Duodenal mucosa (tissue), 2 donors: ENCODE results near the gene ACO1.

Experiments
- H3K27ac ChIP-seq: one replicate; pipeline ENCODE4 v1.7.0; 2013; ENCODE audit warnings: low read depth, low read length
- H3K27me3 ChIP-seq, 2 donors: one replicate each; pipeline ENCODE4 v1.7.0; 2013; ENCODE audit warnings: low read length in 2 of 2, control low read depth in 1 of 2; ENCODE audit not compliant: insufficient read depth in 2 of 2, control insufficient read depth in 1 of 2
- H3K36me3 ChIP-seq, 2 donors: one replicate each; pipeline ENCODE4 v1.7.0; 2013; ENCODE audit warnings: low read length in 2 of 2, control low read depth in 1 of 2; ENCODE audit not compliant: insufficient read depth in 2 of 2, control insufficient read depth in 1 of 2
- H3K4me1 ChIP-seq, 2 donors: one replicate each; pipeline ENCODE4 v1.7.0; 2013; ENCODE audit warnings: low read length in 2 of 2, control low read depth in 1 of 2; ENCODE audit not compliant: insufficient read depth in 2 of 2, control insufficient read depth in 1 of 2
- H3K4me3 ChIP-seq, 2 donors: one replicate each; pipeline ENCODE4 v1.7.0; 2013; ENCODE audit warnings: low read length in 2 of 2, low read depth in 1 of 2
- H3K9ac ChIP-seq, 2 donors: one replicate each; pipeline ENCODE4 v1.7.0; 2013; ENCODE audit warnings: low read length in 2 of 2, low read depth in 1 of 2
- H3K9me3 ChIP-seq, 2 donors: one replicate each; pipeline ENCODE4 v1.7.0; 2013; ENCODE audit warnings: low read length in 2 of 2, control low read depth in 1 of 2; ENCODE audit not compliant: control insufficient read depth in 1 of 2

ACO1 gene

DNA sequence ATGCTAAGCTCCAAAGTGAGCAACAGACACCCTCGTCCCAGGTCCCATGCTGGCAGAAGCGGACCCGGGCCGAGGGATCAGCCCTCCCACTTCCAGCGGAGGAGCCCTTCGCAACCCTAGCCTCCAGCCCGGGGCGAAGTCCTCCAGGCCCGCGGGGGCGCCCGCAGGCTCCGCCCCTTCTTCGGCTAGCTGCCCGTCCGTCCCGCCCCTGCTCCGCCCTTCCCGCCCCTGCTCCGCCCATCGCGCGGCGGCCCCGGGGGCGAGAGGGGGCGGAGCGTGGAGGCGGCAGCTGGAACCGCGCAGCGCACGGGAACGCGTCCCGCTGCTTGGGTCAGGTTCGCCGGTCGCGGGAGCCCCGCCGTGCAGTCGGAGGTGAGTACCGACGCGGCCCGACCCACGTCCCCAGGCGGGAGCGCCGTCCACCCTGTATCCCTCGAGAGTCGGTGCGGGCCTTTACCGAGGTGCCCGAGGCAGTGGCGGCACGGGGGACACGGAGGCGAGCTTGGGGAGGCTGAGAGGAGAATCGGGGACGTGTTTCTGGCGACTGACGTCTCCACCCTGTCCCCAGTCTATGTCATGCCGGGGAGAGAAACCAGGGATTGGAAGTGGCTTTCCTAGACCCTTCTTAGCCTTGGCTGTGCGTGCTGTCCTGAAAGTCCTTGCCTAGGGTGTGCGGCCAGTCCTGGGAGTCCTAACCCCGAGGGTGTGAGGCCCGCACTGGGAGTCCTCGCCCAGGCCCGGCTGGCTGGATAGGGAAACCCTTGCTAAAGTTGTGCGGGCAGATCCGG is at the start of gene ACO1:
ACO1 (plus strand) TSS at position 280 of the 788 bp plus-strand sequence. CDS start 20,864 bp downstream, outside the sequence.
- peak within 1 kb of the TSS; percentile 86 to 88 for H3K9ac ChIP-seq
- no peaks in the 10 kb centered on the region for H3K36me3 ChIP-seq
- H3K27ac ChIP-seq = peak within 1 kb of the TSS; percentile 70
- peaks cover 0 to 3% of the 10 kb centered on the region in 2 donors for H3K27me3 ChIP-seq
- peaks cover 25 to 26% of the 10 kb centered on the region in 2 donors for H3K4me1 ChIP-seq
- no peaks in the 10 kb centered on the region for H3K9me3 ChIP-seq
- peak within 1 kb of the TSS; percentile 88 to 92 for H3K4me3 ChIP-seq

DNA sequence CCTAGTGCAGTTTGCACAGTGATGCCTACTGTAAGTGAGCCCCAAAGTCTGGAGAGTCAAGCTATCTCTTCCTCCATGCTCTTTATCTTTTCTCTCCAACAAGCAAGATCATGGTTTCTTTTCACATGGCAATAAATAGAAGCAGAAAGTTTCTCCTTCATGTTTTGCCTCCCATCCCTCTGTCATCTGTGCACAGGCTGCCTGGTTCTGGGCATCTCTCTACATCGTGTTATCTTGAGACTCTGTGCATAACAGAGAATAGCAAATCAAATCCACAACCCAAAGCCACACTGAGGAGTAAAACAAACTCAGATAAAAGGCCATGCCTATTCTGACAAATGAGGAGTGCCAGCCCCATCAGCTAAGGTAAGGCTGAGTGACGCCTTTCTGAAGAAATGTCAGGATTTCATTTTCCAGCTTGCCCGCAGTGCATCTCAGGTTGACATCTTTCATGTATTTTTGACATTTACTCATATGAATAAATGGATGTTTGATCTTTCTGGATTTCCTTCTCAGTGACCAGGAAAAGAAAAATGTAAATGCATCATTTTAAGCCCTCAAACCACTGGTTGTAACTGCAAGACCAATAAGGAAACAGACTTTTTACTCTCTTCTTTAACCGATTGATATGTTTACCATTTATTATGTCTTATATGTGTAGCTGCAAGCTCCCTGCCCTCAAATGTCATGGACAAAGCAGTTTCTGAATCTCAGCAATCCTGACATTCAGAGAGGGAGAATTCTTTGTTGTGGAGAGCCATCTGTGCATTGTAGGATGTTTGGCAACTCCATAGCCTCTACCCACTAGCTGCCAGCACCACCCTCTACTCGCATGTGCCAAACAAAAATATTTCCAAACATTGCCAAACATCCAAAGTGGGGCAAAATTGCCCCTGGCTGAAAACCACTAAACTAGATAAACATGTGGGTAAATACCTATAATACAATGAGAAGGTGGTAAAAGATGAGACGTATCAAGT is 49.2 kb upstream of the ACO1 start:
- Histone ChIP-seq H3K27ac (no peak overlapping the region), H3K9me3 (no peaks in the 10 kb centered on the region), H3K9ac (no peak overlapping the region), H3K4me3 (no peak overlapping the region), H3K36me3 (no peaks in the 10 kb centered on the region), H3K4me1 (no peaks in the 10 kb centered on the region), H3K27me3 (peaks cover 0 to 3% of the 10 kb centered on the region in 2 donors)

DNA sequence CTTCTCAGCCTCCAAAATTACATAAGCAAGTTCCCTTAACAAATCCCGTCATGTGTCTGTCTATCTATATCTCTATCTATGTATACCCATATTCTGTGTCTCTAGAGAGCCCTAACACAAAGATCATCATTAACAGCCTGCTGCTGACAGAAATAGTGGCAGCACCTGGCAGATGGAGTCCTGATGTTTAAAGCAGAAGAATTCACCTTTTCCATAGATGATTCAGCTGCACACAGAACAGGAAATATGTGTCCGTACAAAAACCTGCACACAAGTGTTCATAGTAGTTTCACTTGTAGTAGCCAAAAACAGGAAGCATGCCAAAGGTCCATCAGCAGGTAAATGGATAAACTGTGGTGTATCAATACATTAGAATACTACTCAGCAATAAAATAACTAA is 45.0 kb upstream of the ACO1 start:
- no peaks in the 10 kb centered on the region for H3K27me3 ChIP-seq
- no peaks in the 10 kb centered on the region for H3K9me3 ChIP-seq
- H3K27ac ChIP-seq = no peak overlapping the region
- H3K4me1 ChIP-seq = no peaks in the 10 kb centered on the region
- H3K4me3 ChIP-seq = no peak overlapping the region
- no peaks in the 10 kb centered on the region for H3K36me3 ChIP-seq
- no peak overlapping the region for H3K9ac ChIP-seq

DNA sequence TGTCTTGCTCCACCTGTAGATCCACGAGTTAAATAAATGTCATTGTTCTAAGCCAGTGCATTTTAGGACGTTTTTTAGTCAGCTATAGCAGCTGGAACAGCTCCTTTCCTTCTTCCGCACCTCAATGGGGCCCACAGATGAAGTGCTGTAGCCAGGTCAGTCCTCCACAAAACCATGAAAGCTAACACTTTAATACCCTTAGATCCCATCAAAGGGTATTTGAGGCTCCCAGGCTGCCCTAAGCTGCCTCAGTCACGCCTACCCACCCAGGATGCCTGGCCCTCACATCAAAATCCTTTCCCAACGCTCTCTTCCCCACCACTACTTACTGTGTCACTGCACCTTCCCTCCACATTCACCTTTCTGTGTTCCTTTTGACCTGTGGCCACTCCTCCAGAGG is 44.1 kb upstream of the ACO1 start:
- Histone ChIP-seq H3K27ac (no peak overlapping the region), H3K4me3 (no peak overlapping the region), H3K4me1 (no peaks in the 10 kb centered on the region), H3K36me3 (no peaks in the 10 kb centered on the region), H3K9me3 (no peaks in the 10 kb centered on the region), H3K9ac (no peak overlapping the region), H3K27me3 (no peaks in the 10 kb centered on the region)

DNA sequence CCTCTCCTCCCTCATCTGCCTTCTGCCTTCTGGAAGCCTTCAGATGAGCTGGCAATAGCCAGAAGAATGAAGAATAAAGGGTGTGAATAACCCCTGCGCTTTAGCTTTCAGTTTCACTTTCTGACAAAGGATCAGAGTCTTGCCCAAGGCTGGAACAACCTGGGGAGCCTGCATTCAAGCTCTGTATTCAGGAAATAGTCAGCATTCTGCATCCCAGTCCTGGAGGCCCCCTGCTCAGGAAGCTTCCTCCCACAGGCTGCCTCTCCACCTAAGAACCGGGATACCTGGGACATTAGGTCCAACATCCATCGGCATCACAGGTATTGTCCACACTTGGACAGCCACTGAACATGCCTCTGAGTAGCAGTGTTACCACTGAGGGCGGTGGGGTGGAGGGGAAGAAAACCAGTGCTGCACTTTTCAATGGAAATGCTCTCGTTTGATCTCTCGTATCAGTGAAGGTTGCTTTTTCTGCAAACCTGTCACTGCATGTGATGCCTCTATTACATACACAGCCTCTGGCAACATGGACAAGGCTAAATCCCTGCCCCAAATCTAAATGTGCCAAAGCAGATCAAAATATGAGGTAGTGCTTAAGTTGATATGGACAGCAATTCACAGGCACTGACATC is 39.8 kb upstream of the ACO1 start:
- Histone ChIP-seq H3K9ac (no peak overlapping the region), H3K27me3 (no peaks in the 10 kb centered on the region), H3K36me3 (no peaks in the 10 kb centered on the region), H3K4me3 (no peak overlapping the region), H3K4me1 (no peaks in the 10 kb centered on the region), H3K27ac (no peak overlapping the region), H3K9me3 (no peaks in the 10 kb centered on the region)

DNA sequence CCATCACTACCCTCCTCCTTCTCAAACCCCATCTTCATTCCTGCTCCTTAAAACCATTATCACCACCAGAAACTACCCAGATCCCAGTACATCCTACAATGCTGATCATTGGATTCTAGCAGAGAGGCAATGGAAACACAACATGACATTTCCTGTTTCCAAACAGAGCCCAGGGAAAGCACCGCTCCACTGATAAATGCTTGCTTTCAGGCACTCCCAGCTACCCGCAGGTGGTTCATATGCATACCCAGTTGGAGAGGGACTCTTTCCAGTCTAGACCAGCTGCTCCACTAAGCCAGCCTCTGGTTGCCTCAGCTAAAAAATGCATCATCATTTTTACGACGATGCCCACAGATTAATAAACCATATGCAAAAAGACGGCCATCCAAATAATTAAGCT is 39.2 kb upstream of the ACO1 start:
- no peak overlapping the region for H3K9ac ChIP-seq
- H3K27ac ChIP-seq = no peak overlapping the region
- H3K4me1 ChIP-seq = no peaks in the 10 kb centered on the region
- H3K4me3 ChIP-seq = no peak overlapping the region
- H3K36me3 ChIP-seq = no peaks in the 10 kb centered on the region
- H3K27me3 ChIP-seq = no peaks in the 10 kb centered on the region
- no peaks in the 10 kb centered on the region for H3K9me3 ChIP-seq

DNA sequence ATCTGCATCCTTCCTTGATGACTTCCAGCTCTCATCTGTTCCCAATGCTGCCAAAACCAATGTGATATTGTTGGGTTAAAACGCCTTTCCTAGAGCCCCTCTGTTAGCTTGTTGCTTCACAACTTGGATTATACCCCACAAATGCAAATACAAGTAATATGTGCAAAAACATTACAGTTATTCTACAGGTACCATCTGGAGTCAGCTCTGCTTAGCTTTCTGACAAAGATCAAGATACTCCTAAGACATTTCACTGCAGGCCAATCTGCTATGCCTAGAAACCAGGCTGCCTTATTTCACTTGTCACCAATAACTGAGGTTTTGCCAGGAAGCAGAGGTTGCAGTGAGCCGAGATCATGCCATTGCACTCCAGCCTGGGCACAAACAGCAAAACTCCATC is 36.9 kb upstream of the ACO1 start:
- Histone ChIP-seq H3K9me3 (no peaks in the 10 kb centered on the region), H3K36me3 (no peaks in the 10 kb centered on the region), H3K4me1 (no peaks in the 10 kb centered on the region), H3K27me3 (no peaks in the 10 kb centered on the region), H3K9ac (no peak overlapping the region), H3K4me3 (no peak overlapping the region), H3K27ac (no peak overlapping the region)

DNA sequence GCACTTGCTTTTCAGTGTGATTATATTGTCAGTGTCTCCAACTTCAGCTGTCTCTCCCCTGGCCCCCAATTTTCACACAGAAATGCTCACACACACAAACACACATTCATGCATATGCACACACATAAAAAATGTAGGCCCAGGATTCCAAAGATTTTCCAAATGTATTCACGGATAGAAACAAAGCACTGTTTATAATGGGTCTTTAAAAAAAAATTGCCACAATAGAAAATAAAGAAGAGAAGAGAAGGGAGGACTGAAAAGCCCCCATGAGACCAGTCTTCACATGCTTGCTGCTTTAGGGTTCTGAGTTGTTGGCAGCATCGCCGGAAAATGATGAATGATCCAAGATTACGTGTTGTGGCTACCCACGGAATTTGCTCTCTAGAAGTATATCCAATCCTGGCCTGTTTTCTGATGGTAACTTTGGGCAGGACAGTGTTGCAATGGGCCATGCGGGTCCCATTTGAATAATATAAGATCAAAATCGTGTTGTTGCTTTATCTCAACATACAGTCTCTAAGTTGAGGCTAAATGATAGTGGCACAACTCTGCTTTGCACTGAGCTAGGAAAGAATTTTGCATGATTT is 36.2 kb upstream of the ACO1 start:
- no peaks in the 10 kb centered on the region for H3K36me3 ChIP-seq
- no peak overlapping the region for H3K9ac ChIP-seq
- H3K9me3 ChIP-seq = no peaks in the 10 kb centered on the region
- H3K27me3 ChIP-seq = no peaks in the 10 kb centered on the region
- H3K4me3 ChIP-seq = no peak overlapping the region
- H3K4me1 ChIP-seq = no peaks in the 10 kb centered on the region
- H3K27ac ChIP-seq = no peak overlapping the region

DNA sequence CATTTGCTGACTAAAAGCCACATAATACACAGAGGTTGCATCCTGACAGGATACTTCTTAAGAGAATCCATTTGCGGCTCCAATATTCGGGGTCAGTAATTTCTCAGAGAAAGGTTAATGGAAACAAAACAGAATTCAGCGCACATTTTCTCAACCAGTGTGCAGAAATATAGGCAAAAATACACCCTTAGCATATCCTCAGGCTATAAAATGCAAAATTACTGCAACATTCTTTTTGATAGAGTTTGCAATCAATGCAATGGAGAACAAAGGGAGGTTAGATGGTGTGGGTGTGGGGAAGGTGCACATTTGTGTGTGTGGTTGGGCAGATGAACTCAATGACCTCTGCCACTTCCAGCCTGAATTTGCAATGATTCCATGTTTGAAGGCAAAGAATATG is 35.4 kb upstream of the ACO1 start:
- Histone ChIP-seq H3K27ac (no peak overlapping the region), H3K36me3 (no peaks in the 10 kb centered on the region), H3K9me3 (no peaks in the 10 kb centered on the region), H3K9ac (no peak overlapping the region), H3K4me3 (no peak overlapping the region), H3K4me1 (no peaks in the 10 kb centered on the region), H3K27me3 (no peaks in the 10 kb centered on the region)
